Measurements from ENCODE around the gene PGA3. TPM values are rescaled to one million over a fixed set of nuclear protein-coding genes. Genes with fewer than 3 reads are reported as not detected.
"Not testable (repeated sequence)": the region's sequence is repeated elsewhere in the genome, so short reads cannot be mapped to it uniquely, and the experiment has no call there.

PGA3 gene
- 0.21 TPM for total RNA-seq

DNA sequence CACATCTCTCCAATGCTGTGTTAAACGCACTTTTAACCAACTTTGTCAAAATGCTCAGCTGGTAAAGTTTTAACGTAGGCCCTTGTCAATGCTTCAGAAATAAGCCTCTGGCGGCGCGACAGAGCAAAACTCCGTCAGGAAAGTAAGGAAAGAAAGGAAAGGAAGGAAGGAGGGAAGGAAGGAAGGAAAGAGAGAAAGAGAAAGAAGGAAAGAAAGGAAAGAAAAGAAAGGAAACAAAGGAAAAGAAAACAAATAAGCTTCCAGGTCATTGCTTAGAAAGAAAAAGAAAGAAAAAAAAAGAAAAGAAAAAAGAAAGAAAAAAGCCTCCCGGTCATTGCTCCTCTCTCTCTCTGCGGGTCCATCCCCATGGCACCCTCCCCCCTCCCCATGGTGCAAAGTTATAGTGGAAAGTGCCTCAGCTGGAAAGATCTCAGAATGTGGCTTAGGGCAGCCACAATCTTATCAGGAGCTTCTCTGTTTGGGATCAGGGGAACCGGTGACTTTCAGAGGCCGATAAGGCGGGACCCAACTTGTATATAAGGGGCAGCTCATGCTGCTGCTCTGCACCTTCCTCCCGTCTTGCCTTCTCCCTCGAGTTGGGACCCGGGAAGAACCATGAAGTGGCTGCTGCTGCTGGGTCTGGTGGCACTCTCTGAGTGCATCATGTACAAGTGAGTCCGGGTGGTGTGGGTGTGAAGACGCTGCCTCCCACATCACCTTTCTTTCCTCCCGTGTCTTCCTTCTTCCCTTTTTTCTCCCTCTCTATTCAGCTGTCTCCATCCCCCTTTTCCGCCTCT, at the start of gene PGA3:
Gene PGA3 (plus strand): TSS at position 566 of the 797 bp plus-strand sequence. CDS start 50 bp downstream, at position 616.
- H3K27me3 ChIP-seq (ENCODE audit: insufficient read depth, low read length); H3K4me3 ChIP-seq (ENCODE audit: low read length); H3K9me3 ChIP-seq (ENCODE audit: low read depth, low read length): not testable (repeated sequence)
- peaks cover 13% of the 10 kb centered on the region for H3K4me1 ChIP-seq (ENCODE audit: insufficient read depth, low read length)

DNA sequence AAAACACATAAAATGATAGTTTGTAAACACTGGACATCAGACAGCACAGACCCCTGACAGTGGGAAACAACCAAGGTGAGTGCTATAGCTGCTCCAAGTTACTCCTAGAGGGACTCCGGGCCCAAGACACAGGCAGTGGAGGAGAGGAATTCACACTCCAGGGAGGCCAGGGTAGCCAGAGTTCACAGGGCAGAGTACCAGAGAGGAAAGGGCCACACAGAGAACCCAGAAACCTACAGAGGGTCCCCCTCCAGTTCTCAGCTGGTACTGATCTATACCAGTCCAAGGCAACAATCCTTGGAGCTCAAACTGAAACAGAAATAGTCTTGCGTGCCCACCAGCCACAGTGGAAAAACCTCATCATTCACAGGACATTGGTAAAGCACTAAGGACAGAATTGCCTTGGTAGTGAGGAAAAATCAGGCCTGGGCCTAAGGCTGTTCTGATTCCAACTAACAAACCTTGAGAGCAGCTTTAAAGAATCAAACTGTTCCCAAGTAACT, 49.7 kb upstream of the PGA3 start:
- no peaks in the 10 kb centered on the region for H3K9me3 ChIP-seq (ENCODE audit: low read depth, low read length)
- H3K27me3 ChIP-seq (ENCODE audit: insufficient read depth, low read length), result no peaks in the 10 kb centered on the region
- peaks cover 24% of the 10 kb centered on the region for H3K4me1 ChIP-seq (ENCODE audit: insufficient read depth, low read length)
- no peak overlapping the region for H3K4me3 ChIP-seq (ENCODE audit: low read length)

- H3K27me3 ChIP-seq (ENCODE audit: insufficient read depth, low read length), result no peaks in the 10 kb centered on the region
- H3K4me1 ChIP-seq (ENCODE audit: insufficient read depth, low read length), result peaks cover 28% of the 10 kb centered on the region
- no peaks in the 10 kb centered on the region for H3K9me3 ChIP-seq (ENCODE audit: low read depth, low read length)
- H3K4me3 ChIP-seq (ENCODE audit: low read length), result no peak overlapping the region
Measured at GRCh38 chr11:61154528-61154927, 48.8 kb upstream of the PGA3 start.

DNA sequence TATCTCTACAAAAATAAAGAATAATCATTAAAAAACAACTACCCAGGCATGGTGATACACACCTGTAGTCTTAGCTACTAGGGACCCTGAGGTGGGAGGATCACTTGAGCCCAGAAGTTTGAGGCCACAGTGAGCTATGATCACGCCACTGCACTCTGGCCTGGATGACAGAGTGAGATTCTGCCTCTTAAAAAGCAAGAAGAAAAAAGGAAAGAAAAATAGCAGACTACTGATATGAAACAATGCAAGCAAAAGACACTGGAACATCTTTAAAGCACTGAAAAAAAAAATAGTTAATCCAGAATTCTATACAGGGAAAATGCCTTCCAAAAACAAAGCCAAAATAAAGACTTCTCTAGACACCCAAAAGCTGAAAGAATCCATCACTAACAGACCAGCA, 48.0 kb upstream of the PGA3 start:
- peaks cover 28% of the 10 kb centered on the region for H3K4me1 ChIP-seq (ENCODE audit: insufficient read depth, low read length)

GRCh38 chr11:61155741-61156140, 47.6 kb upstream of the PGA3 start:
- H3K4me3 ChIP-seq (ENCODE audit: low read length), result no peak overlapping the region
- H3K4me1 ChIP-seq (ENCODE audit: insufficient read depth, low read length), result peaks cover 28% of the 10 kb centered on the region
- H3K27me3 ChIP-seq (ENCODE audit: insufficient read depth, low read length), result no peaks in the 10 kb centered on the region
- no peaks in the 10 kb centered on the region for H3K9me3 ChIP-seq (ENCODE audit: low read depth, low read length)

More for the DNA sequence above, 48.0 kb upstream of the PGA3 start:
- H3K9me3 ChIP-seq (ENCODE audit: low read depth, low read length), result no peaks in the 10 kb centered on the region
- H3K4me3 ChIP-seq (ENCODE audit: low read length), result no peak overlapping the region
- no peaks in the 10 kb centered on the region for H3K27me3 ChIP-seq (ENCODE audit: insufficient read depth, low read length)

- no peaks in the 10 kb centered on the region for H3K9me3 ChIP-seq (ENCODE audit: low read depth, low read length)
- H3K4me3 ChIP-seq (ENCODE audit: low read length), result no peak overlapping the region
- peaks cover 41% of the 10 kb centered on the region for H3K4me1 ChIP-seq (ENCODE audit: insufficient read depth, low read length)
- H3K27me3 ChIP-seq (ENCODE audit: insufficient read depth, low read length), result no peaks in the 10 kb centered on the region
Measured at GRCh38 chr11:61157743-61158142, 45.6 kb upstream of the PGA3 start.

- H3K27me3 ChIP-seq (ENCODE audit: insufficient read depth, low read length), result no peaks in the 10 kb centered on the region
- peaks cover 52% of the 10 kb centered on the region for H3K4me1 ChIP-seq (ENCODE audit: insufficient read depth, low read length)
- H3K4me3 ChIP-seq (ENCODE audit: low read length), result no peak overlapping the region
- no peaks in the 10 kb centered on the region for H3K9me3 ChIP-seq (ENCODE audit: low read depth, low read length)
Measured at GRCh38 chr11:61158691-61159381, 44.5 kb upstream of the PGA3 start.

DNA sequence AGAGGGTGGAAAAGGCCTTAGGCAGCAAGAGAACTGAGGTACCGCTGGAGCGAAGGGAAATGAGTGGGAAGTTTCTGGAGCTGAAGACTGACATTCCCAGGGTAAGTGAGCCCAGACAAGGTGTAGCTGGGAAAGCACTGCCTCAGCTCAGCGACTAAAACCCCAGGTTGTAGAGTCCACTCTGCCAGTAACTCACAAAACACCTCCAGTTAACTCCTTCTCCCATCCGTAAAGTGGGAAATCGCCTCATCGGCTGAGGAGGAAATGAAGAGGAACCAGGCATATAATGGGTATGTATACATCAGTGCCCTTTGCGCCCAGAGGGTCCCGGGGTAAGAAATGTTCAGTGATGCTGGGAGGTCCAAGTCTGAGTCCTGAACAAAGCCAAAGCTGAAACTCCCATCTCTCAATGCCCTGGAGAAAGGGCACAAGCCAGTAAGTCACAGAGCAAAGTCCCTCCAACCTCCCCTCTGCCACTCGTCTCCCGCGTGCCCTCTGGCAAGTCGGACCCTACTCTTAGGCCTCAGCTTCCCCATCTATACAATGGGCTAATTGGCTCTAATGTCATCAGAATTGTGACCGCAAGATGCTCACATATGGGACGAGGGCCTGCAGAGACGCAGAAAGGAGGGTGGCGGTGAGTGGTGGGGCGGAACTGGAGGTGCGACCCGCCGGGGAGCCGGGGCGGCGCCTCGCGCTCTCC, 42.7 kb upstream of the PGA3 start:
- Histone ChIP-seq H3K4me3 (ENCODE audit: low read length) (peak overlapping the region; percentile 52), H3K9me3 (ENCODE audit: low read depth, low read length) (no peaks in the 10 kb centered on the region), H3K4me1 (ENCODE audit: insufficient read depth, low read length) (peaks cover 70% of the 10 kb centered on the region), H3K27me3 (ENCODE audit: insufficient read depth, low read length) (no peaks in the 10 kb centered on the region)

DNA sequence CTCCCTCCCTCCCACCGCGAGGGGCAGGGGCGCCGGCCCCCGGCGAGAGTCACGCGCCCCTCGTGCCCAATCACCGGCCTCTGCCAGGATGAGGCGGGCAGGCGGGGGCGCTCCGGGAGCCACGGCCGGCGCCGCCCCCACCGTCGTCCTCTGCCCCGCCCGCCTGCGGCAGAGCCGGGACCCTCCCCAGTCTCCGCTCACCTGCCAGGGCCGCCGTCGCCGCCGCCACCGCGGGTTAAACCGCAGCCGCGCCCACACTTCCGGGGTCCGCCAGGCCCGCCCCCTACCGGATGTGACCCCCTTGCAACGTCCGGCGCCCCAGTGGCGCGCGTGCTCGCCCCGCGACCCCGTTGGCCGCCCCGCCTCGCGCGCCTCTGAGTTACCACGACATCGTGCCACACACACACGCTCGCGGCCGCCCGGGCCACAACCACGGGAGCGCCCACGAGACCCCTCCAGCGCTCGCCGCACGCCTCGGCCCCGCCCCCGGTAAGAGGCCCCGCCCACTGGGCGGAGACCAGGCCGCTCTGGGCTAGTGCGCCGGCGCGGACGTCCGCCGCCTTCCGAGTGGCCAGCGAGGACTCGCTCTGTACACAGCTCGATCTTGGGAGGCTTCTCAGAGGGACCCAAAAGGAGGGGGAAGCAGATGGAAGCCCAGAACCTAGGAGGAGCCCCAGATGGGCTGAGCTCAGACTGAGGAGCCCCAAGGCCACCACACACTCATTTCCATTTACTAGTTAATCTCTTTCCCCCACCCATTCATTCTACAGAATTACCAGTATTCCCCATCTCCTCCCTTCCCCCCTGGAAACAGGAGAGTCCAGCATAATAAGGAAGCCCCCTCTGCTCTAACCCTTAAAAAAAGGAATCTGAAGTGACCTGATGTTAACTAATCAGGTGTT, 41.9 kb upstream of the PGA3 start, which contains the start of gene VPS37C:
Gene VPS37C (minus strand): TSS at position 237 of the 902 bp plus-strand sequence. CDS start 22,597 bp downstream, outside the sequence.
- H3K4me3 ChIP-seq (ENCODE audit: low read length), result peak within 1 kb of the TSS; percentile 52
- peaks cover 70% of the 10 kb centered on the region for H3K4me1 ChIP-seq (ENCODE audit: insufficient read depth, low read length)
- no peaks in the 10 kb centered on the region for H3K27me3 ChIP-seq (ENCODE audit: insufficient read depth, low read length)
- no peaks in the 10 kb centered on the region for H3K9me3 ChIP-seq (ENCODE audit: low read depth, low read length)

GRCh38 chr11:61162092-61162941, 41.0 kb upstream of the PGA3 start:
- Histone ChIP-seq H3K4me3 (ENCODE audit: low read length) (peak overlapping the region; percentile 52), H3K4me1 (ENCODE audit: insufficient read depth, low read length) (peaks cover 74% of the 10 kb centered on the region)

DNA sequence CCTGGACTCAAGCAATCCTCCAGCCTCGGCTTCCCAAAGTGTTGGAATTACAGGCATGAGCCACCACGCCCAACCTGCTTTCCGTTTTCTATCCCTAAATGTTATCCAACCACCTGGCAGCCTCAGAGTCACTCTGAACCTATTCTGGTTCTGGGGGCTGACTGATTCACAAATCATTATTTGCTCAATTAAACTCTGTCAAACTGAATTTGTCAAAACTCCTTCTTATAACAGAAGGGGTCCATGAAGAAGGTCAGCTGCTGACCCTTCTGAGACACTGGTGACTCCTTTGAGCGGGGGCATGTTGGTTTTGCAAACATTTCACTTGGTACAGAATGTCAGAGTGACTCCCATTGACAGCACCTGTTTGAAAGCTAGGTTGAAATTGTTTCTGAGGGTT, 40.3 kb upstream of the PGA3 start:
- Histone ChIP-seq H3K27me3 (ENCODE audit: insufficient read depth, low read length) (no peaks in the 10 kb centered on the region), H3K4me3 (ENCODE audit: low read length) (no peak overlapping the region), H3K4me1 (ENCODE audit: insufficient read depth, low read length) (peaks cover 76% of the 10 kb centered on the region), H3K9me3 (ENCODE audit: low read depth, low read length) (no peaks in the 10 kb centered on the region)

More at GRCh38 chr11:61162092-61162941, 41.0 kb upstream of the PGA3 start:
- H3K9me3 ChIP-seq (ENCODE audit: low read depth, low read length), result no peaks in the 10 kb centered on the region
- no peaks in the 10 kb centered on the region for H3K27me3 ChIP-seq (ENCODE audit: insufficient read depth, low read length)

GRCh38 chr11:61163714-61164605, 39.4 kb upstream of the PGA3 start:
- H3K4me1 ChIP-seq (ENCODE audit: insufficient read depth, low read length), result peaks cover 79% of the 10 kb centered on the region
- H3K27me3 ChIP-seq (ENCODE audit: insufficient read depth, low read length), result no peaks in the 10 kb centered on the region
- no peak overlapping the region for H3K4me3 ChIP-seq (ENCODE audit: low read length)
- H3K9me3 ChIP-seq (ENCODE audit: low read depth, low read length), result no peaks in the 10 kb centered on the region
